ENCODE results near the gene EYA2.

GRCh38 chr20:47235853-47236638 lies 341.4 kb downstream of the EYA2 start:
- TF ChIP-seq CTCF (conservative IDR thresholded peaks at IDR 0.05; ENCODE audit: low read depth, low read length), result no peak
- TF ChIP-seq RAD21 (IDR thresholded peaks at IDR 0.05; ENCODE audit: low read length), result no peak
- TF ChIP-seq POLR2A (IDR thresholded peaks at IDR 0.05; ENCODE audit: low read depth, low read length), result no peak
- TF ChIP-seq, protein P1, sequence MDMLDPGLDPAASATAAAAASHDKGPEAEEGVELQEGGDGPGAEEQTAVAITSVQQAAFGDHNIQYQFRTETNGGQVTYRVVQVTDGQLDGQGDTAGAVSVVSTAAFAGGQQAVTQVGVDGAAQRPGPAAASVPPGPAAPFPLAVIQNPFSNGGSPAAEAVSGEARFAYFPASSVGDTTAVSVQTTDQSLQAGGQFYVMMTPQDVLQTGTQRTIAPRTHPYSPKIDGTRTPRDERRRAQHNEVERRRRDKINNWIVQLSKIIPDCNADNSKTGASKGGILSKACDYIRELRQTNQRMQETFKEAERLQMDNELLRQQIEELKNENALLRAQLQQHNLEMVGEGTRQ (IDR thresholded peaks at IDR 0.05; ENCODE audit: low read depth, low read length), result no peak
- TF ChIP-seq MXI1 (IDR thresholded peaks at IDR 0.05; ENCODE audit: borderline replicate concordance, low read depth, low read length), result no peak
- TF ChIP-seq MAFK (IDR thresholded peaks at IDR 0.05; ENCODE audit: low read depth, low read length), result no peak
- TF ChIP-seq BHLHE40 (IDR thresholded peaks at IDR 0.05; ENCODE audit: low read depth, low read length), result no peak
- TF ChIP-seq MAZ (IDR thresholded peaks at IDR 0.05; ENCODE audit: borderline replicate concordance, low read depth, low read length), result no peak
- no peak for TF ChIP-seq SMC3 (IDR thresholded peaks at IDR 0.05; ENCODE audit: low read depth, low read length)
- no peak for TF ChIP-seq ELK1 (IDR thresholded peaks at IDR 0.05; ENCODE audit: borderline replicate concordance, low read depth, low read length)

All from IMR-90 (cell line).